Measurements from ENCODE around the gene CLMN. TPM values are rescaled to one million over a fixed set of nuclear protein-coding genes. Genes with fewer than 3 reads are reported as not detected.

CLMN gene
- total RNA-seq, 1 donor from 2014 or later = 7.7 TPM

GRCh38 chr14:95315579-95315978, 4.1 kb downstream of the CLMN start:
- peaks cover 11% of the 10 kb centered on the region for H3K27me3 Mint-ChIP-seq (ENCODE audit: low read depth)
- H3K36me3 Mint-ChIP-seq (ENCODE audit: low read depth) = peaks cover 2% of the 10 kb centered on the region
- no peak overlapping the region for H3K27ac Mint-ChIP-seq (ENCODE audit: unreplicated experiment)
- H3K9me3 Mint-ChIP-seq = no peaks in the 10 kb centered on the region
- no peak for TF ChIP-seq CTCF (conservative IDR thresholded peaks at IDR 0.05)
- H3K4me1 Mint-ChIP-seq = peaks cover 40% of the 10 kb centered on the region
- no peak overlapping the region for H3K4me3 Mint-ChIP-seq
- DNase-seq (ENCODE audit: low read depth, low spot score) = no peak

GRCh38 chr14:95315156-95315555, 4.6 kb downstream of the CLMN start:
- DNase-seq (ENCODE audit: low read depth, low spot score) = no peak
- TF ChIP-seq CTCF (conservative IDR thresholded peaks at IDR 0.05) = no peak
- Mint-ChIP-seq H3K4me1 (peaks cover 39% of the 10 kb centered on the region), H3K4me3 (no peak overlapping the region), H3K27ac (ENCODE audit: unreplicated experiment) (peak overlapping the region; percentile 50), H3K27me3 (ENCODE audit: low read depth) (peaks cover 11% of the 10 kb centered on the region), H3K9me3 (peaks cover 2% of the 10 kb centered on the region), H3K36me3 (ENCODE audit: low read depth) (peaks cover 2% of the 10 kb centered on the region)

- H3K27ac Mint-ChIP-seq (ENCODE audit: unreplicated experiment) = peak overlapping the region; percentile 50
- no peak for TF ChIP-seq CTCF (conservative IDR thresholded peaks at IDR 0.05)
- H3K9me3 Mint-ChIP-seq = peaks cover 2% of the 10 kb centered on the region
- H3K27me3 Mint-ChIP-seq (ENCODE audit: low read depth) = peaks cover 11% of the 10 kb centered on the region
- H3K4me1 Mint-ChIP-seq = peaks cover 39% of the 10 kb centered on the region
- peak overlapping the region; percentile 47 for H3K4me3 Mint-ChIP-seq
- H3K36me3 Mint-ChIP-seq (ENCODE audit: low read depth) = peaks cover 2% of the 10 kb centered on the region
- DNase-seq (ENCODE audit: low read depth, low spot score) = no peak
Observed at GRCh38 chr14:95314609-95315008, 5.1 kb downstream of the CLMN start.

- Mint-ChIP-seq H3K4me3 (no peak overlapping the region), H3K36me3 (ENCODE audit: low read depth) (peaks cover 2% of the 10 kb centered on the region), H3K27me3 (ENCODE audit: low read depth) (peaks cover 11% of the 10 kb centered on the region), H3K9me3 (peaks cover 2% of the 10 kb centered on the region), H3K27ac (ENCODE audit: unreplicated experiment) (no peak overlapping the region), H3K4me1 (peaks cover 34% of the 10 kb centered on the region)
- DNase-seq (ENCODE audit: low read depth, low spot score) = no peak
- TF ChIP-seq CTCF (conservative IDR thresholded peaks at IDR 0.05) = no peak
Observed at GRCh38 chr14:95313707-95314106, 6.0 kb downstream of the CLMN start.

- peaks cover 2% of the 10 kb centered on the region for H3K9me3 Mint-ChIP-seq
- H3K27ac Mint-ChIP-seq (ENCODE audit: unreplicated experiment) = no peak overlapping the region
- peaks cover 35% of the 10 kb centered on the region for H3K4me1 Mint-ChIP-seq
- H3K36me3 Mint-ChIP-seq (ENCODE audit: low read depth) = peaks cover 4% of the 10 kb centered on the region
- no peak for DNase-seq (ENCODE audit: low read depth, low spot score)
- no peak overlapping the region for H3K4me3 Mint-ChIP-seq
- peaks cover 7% of the 10 kb centered on the region for H3K27me3 Mint-ChIP-seq (ENCODE audit: low read depth)
- no peak for TF ChIP-seq CTCF (conservative IDR thresholded peaks at IDR 0.05)
Observed at GRCh38 chr14:95313190-95313589, 6.5 kb downstream of the CLMN start.

- Mint-ChIP-seq H3K27ac (ENCODE audit: unreplicated experiment) (no peak overlapping the region), H3K4me1 (peaks cover 38% of the 10 kb centered on the region), H3K9me3 (peaks cover 2% of the 10 kb centered on the region), H3K4me3 (no peak overlapping the region), H3K36me3 (ENCODE audit: low read depth) (peaks cover 4% of the 10 kb centered on the region), H3K27me3 (ENCODE audit: low read depth) (peaks cover 1% of the 10 kb centered on the region)
- DNase-seq (ENCODE audit: low read depth, low spot score) = no peak
- TF ChIP-seq CTCF (conservative IDR thresholded peaks at IDR 0.05) = no peak
Observed at GRCh38 chr14:95312311-95312710, 7.4 kb downstream of the CLMN start.
